CD14-positive monocyte (primary cell): ENCODE data around the gene IFI35. TPM values are rescaled to one million over a fixed set of nuclear protein-coding genes. Genes with fewer than 3 reads are reported as not detected.
A peak's percentile ranks its signal among the peaks of the same experiment; 100 is the strongest.

ENCODE experiments used
- DNase-seq, 3 donors: peaks; one replicate each; pipeline ENCODE4 v3.0.0-alpha.2; 2011 to 2022
- H2AFZ ChIP-seq: 2 replicates; pipeline ENCODE4 v1.6.0; 2012; ENCODE audit warnings: mild to moderate bottlenecking, low read depth, low read length, inconsistent platforms; ENCODE audit not compliant: insufficient read depth, poor library complexity, severe bottlenecking
- H3K27ac ChIP-seq, 2 donors: 1 replicate in 1 of 2; 2 replicates in 1 of 2; pipeline ENCODE4 v1.5.1; 2012 to 2013; ENCODE audit warnings: low read length in 2 of 2, control low read depth in 1 of 2, inconsistent platforms in 1 of 2, low read depth in 1 of 2, mild to moderate bottlenecking in 1 of 2
- H3K27me3 ChIP-seq, 2 donors: one replicate each; pipeline versions ENCODE4 v1.6.0 to v1.6.1; 2011 to 2013; ENCODE audit warnings: low read length in 2 of 2; ENCODE audit not compliant: control insufficient read depth in 2 of 2, insufficient read depth in 2 of 2
- H3K36me3 ChIP-seq, 2 donors: replicated peaks in 1 of 2; 1 replicate in 1 of 2; 2 replicates in 1 of 2; pipeline versions ENCODE4 v1.5.1 to v1.6.1; 2012 to 2013; ENCODE audit warnings: low read length in 2 of 2, control low read depth in 1 of 2, inconsistent platforms in 1 of 2, mild to moderate bottlenecking in 1 of 2; ENCODE audit not compliant: insufficient read depth in 2 of 2, control insufficient read depth in 1 of 2
- H3K4me1 ChIP-seq, 2 donors: 1 replicate in 1 of 2; 2 replicates in 1 of 2; pipeline versions ENCODE4 v1.5.1 to v1.6.1; 2012 to 2013; ENCODE audit warnings: low read length in 2 of 2, control low read depth in 1 of 2, inconsistent platforms in 1 of 2, mild to moderate bottlenecking in 1 of 2, moderate library complexity in 1 of 2; ENCODE audit not compliant: insufficient read depth in 2 of 2, control insufficient read depth in 1 of 2
- H3K4me2 ChIP-seq: replicated peaks from 2 replicates; pipeline ENCODE3; 2012; ENCODE audit warnings: low read length, moderate library complexity, mild to moderate bottlenecking; ENCODE audit not compliant: poor library complexity, severe bottlenecking; ENCODE audit errors: extremely low read depth
- H3K4me3 ChIP-seq, 3 experiments: fragments of 200-600 bp in 1 of 3; sonication (generic) in 1 of 3; replicated peaks in 1 of 3; 1 replicate in 2 of 3; 2 replicates in 1 of 3; pipeline ENCODE4 v1.5.1; 2011 to 2013; ENCODE audit warnings: low read length in 3 of 3, mild to moderate bottlenecking in 3 of 3, control low read depth in 2 of 3, low read depth in 2 of 3, inconsistent platforms in 1 of 3, moderate library complexity in 1 of 3
- H3K79me2 ChIP-seq: 2 replicates; pipeline ENCODE4 v1.6.0; 2012; ENCODE audit warnings: mild to moderate bottlenecking, control low read depth, inconsistent platforms, low read length, moderate library complexity; ENCODE audit not compliant: insufficient read depth
- H3K9ac ChIP-seq: 2 replicates; pipeline ENCODE4 v1.6.0; 2017; ENCODE audit warnings: low read length, mild to moderate bottlenecking; ENCODE audit not compliant: insufficient read depth, poor library complexity, severe bottlenecking
- H3K9me3 ChIP-seq, 2 donors: replicated peaks in 1 of 2; 1 replicate in 1 of 2; 2 replicates in 1 of 2; pipeline versions ENCODE4 v1.5.1 to v1.6.1; 2012 to 2013; ENCODE audit warnings: low read length in 2 of 2, control low read depth in 1 of 2; ENCODE audit not compliant: control insufficient read depth in 1 of 2, insufficient read depth in 1 of 2
- H4K20me1 ChIP-seq: 2 replicates; pipeline ENCODE4 v1.6.0; 2012; ENCODE audit warnings: mild to moderate bottlenecking, low read length, control low read depth, moderate library complexity; ENCODE audit not compliant: insufficient read depth
- H3K27ac Mint-ChIP-seq, 7 donors: one replicate each; pipeline ENCODE4 v1.8.0; 2020; ENCODE audit warnings: mild to moderate bottlenecking in 7 of 7, mixed read lengths in 7 of 7, moderate library complexity in 6 of 7, inconsistent platforms in 2 of 7
- H3K27me3 Mint-ChIP-seq, 3 donors: one replicate each; pipeline ENCODE4 v1.8.0; 2021 to 2022; ENCODE audit warnings: low read depth in 3 of 3, mild to moderate bottlenecking in 3 of 3, mixed read lengths in 3 of 3, moderate library complexity in 3 of 3, inconsistent platforms in 1 of 3
- H3K36me3 Mint-ChIP-seq, 2 donors: one replicate each; pipeline ENCODE4 v1.8.0; 2020; ENCODE audit warnings: mixed read lengths in 2 of 2, inconsistent platforms in 1 of 2, mild to moderate bottlenecking in 1 of 2
- H3K4me1 Mint-ChIP-seq: one replicate; pipeline ENCODE4 v1.8.0; 2020; ENCODE audit warnings: mild to moderate bottlenecking, mixed read lengths
- H3K4me3 Mint-ChIP-seq, 2 donors: one replicate each; pipeline ENCODE4 v1.8.0; 2020; ENCODE audit warnings: mild to moderate bottlenecking in 2 of 2, mixed read lengths in 2 of 2, moderate library complexity in 1 of 2
- H3K9me3 Mint-ChIP-seq, 7 donors: one replicate each; pipeline ENCODE4 v1.8.0; 2020 to 2022; ENCODE audit warnings: mixed read lengths in 7 of 7, mild to moderate bottlenecking in 6 of 7, moderate library complexity in 6 of 7, inconsistent platforms in 2 of 7
- WGBS: methylation state at CpG from one replicate; pipeline ENCODE4 v1.1.5; 2013; ENCODE audit warnings: missing lambda C conversion rate; ENCODE audit not compliant: insufficient coverage; 5-methylcytosine and 5-hydroxymethylcytosine counted together
- intact Hi-C, 2 donors: fragments of 100-400 bp; cut with micrococcal nuclease; formaldehyde crosslinking; loops; one replicate each; pipeline versions ENCODE4 v1.15.0 to v1.15.1; 2023
- polyA plus RNA-seq, 3 donors: library from polyadenylated mRNA; depleted of rRNA in 1 of 3; unstranded in 2 of 3; stranded (reverse) in 1 of 3; fragments of 300-500 nt in 2 of 3; fragments of >200 nt in 1 of 3; fragmentation: Illumina TruSeq in 2 of 3; gene quantifications; 1 replicate in 2 of 3; 2 replicates in 1 of 3; pipeline ENCODE4 v1.2.3, GENCODE V29; 2012 to 2021
- TF ChIP-seq, protein P1 (sequence below): fragments of 200-600 bp; IDR thresholded peaks from one replicate; pipeline ENCODE4 v1.8.0; 2022; ENCODE audit warnings: antibody characterized with exemption, mild to moderate bottlenecking

IFI35 gene
- polyA plus RNA-seq, 3 donors, result 76.9 to 152 (median 106) TPM

DNA sequence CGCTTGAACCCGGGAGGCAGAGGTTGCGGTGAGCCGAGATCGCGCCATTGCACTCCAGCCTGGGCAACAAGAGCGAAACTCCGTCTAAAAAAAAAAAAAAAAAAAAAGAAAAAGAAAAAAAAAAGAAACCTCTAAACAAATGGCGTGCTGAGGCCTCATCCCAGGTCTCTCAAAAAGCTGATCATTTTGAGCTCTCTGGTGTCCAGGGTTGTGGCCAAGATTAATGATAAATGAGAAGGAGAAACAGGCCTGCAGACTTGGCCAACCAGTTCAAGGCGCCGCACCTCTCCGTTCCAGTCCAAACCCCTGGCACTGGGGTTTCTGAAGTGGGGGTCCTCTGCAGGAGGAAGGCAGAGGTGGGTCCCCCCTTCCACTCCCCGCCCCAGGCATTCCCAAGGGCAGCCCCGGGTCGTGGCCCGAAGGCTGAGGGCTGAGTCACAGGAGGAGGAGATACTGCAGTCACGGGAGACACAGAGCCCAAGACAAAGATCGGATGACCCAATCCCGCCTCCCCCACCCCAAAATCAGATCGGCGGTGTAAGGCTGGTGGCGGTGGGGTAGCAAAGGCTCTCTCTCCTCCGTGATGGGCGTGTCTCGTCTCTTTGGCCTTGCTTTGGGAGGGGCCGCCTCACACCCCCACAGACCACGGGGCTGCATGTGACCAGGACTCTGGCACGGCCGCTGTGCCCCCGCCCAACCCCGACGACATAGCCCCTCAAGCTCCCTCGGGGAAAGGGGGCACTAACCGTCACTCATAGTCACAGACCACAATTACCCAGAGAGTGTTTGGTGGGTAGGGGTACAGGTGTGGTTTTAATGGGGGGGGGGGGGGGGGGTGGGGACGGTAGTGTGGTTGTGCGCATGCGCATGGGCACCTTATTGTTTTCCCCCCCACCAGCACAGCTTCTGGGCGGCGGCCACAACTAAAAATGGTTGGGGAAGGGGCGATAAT, 14.5 kb downstream of the IFI35 start:
- peaks cover 53 to 58% of the 10 kb centered on the region in 2 donors for H3K4me1 ChIP-seq
- H3K4me3 ChIP-seq, result peak overlapping the region; percentile 72 to 94 (median 90)
- H3K27ac ChIP-seq, result peak overlapping the region in 1 of 2 donors; percentile 31
- H3K9me3 ChIP-seq, result no peaks in the 10 kb centered on the region
- peaks cover 19% of the 10 kb centered on the region for H3K79me2 ChIP-seq
- H3K4me2 ChIP-seq, result peak overlapping the region; percentile 100
- peaks cover 17% of the 10 kb centered on the region for H4K20me1 ChIP-seq
- H3K9ac ChIP-seq, result peak overlapping the region; percentile 78
- peaks cover 0 to 15% of the 10 kb centered on the region in 2 donors for H3K27me3 ChIP-seq
- peaks cover 52% of the 10 kb centered on the region for H3K4me1 Mint-ChIP-seq
- H3K36me3 Mint-ChIP-seq, result peaks cover 6 to 12% of the 10 kb centered on the region in 2 donors
- DNase-seq, result peak; percentile 59 to 76 (median 62)
- peaks cover 8 to 21% (median 16%) of the 10 kb centered on the region in 3 donors for H3K27me3 Mint-ChIP-seq
- peak overlapping the region; percentile 25 to 87 (median 85) for H3K27ac Mint-ChIP-seq
- intact Hi-C loops, result loop anchor here in 1 of 2 donors (10.0 kb wide), 2 partner anchors 104 to 154 kb away; partner anchors contain the start of genes BRCA1 and NBR1
- TF ChIP-seq, protein P1, sequence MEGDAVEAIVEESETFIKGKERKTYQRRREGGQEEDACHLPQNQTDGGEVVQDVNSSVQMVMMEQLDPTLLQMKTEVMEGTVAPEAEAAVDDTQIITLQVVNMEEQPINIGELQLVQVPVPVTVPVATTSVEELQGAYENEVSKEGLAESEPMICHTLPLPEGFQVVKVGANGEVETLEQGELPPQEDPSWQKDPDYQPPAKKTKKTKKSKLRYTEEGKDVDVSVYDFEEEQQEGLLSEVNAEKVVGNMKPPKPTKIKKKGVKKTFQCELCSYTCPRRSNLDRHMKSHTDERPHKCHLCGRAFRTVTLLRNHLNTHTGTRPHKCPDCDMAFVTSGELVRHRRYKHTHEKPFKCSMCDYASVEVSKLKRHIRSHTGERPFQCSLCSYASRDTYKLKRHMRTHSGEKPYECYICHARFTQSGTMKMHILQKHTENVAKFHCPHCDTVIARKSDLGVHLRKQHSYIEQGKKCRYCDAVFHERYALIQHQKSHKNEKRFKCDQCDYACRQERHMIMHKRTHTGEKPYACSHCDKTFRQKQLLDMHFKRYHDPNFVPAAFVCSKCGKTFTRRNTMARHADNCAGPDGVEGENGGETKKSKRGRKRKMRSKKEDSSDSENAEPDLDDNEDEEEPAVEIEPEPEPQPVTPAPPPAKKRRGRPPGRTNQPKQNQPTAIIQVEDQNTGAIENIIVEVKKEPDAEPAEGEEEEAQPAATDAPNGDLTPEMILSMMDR, result no peak
- peaks cover 0 to 3% (median 0%) of the 10 kb centered on the region in 7 donors for H3K9me3 Mint-ChIP-seq
- peak overlapping the region; percentile 94 to 96 for H3K4me3 Mint-ChIP-seq
- H3K36me3 ChIP-seq, result peaks cover 2 to 4% of the 10 kb centered on the region in 2 donors
- H2AFZ ChIP-seq, result peak overlapping the region; percentile 96
- 43% methylated on average over 6 of the region's 40 CpGs for WGBS

- Histone ChIP-seq H3K4me3 (peak within 1 kb of the TSS; percentile 72 to 94 (median 90)), H3K9ac (peak within 1 kb of the TSS; percentile 78), H3K36me3 (no peaks in the 10 kb centered on the region), H3K27me3 (peaks cover 0 to 15% of the 10 kb centered on the region in 2 donors), H3K4me2 (peak within 1 kb of the TSS; percentile 100), H2AFZ (peak within 1 kb of the TSS; percentile 96), H3K4me1 (peaks cover 53 to 58% of the 10 kb centered on the region in 2 donors), H3K27ac (peak within 1 kb of the TSS in 1 of 2 donors; percentile 59), H3K79me2 (peaks cover 19% of the 10 kb centered on the region), H3K9me3 (no peaks in the 10 kb centered on the region), H4K20me1 (peaks cover 17% of the 10 kb centered on the region)
- peak within 1 kb of the TSS; percentile 25 to 87 (median 85) for H3K27ac Mint-ChIP-seq
- TF ChIP-seq, protein P1, result no peak
- peaks cover 8 to 25% (median 16%) of the 10 kb centered on the region in 3 donors for H3K27me3 Mint-ChIP-seq
- intact Hi-C loops, result loop anchor here in 1 of 2 donors (10.0 kb wide), 2 partner anchors 103 to 153 kb away; partner anchors contain the start of genes BRCA1 and NBR1
- H3K4me1 Mint-ChIP-seq, result peaks cover 52% of the 10 kb centered on the region
- H3K4me3 Mint-ChIP-seq, result peak within 1 kb of the TSS; percentile 94 to 96
- peak; percentile 45 to 58 (median 52) for DNase-seq
- under 1% methylated on average over 68 of the region's 80 CpGs for WGBS
- peaks cover 0 to 3% (median 0%) of the 10 kb centered on the region in 7 donors for H3K9me3 Mint-ChIP-seq
- peaks cover 0 to 7% of the 10 kb centered on the region in 2 donors for H3K36me3 Mint-ChIP-seq
These were observed 15.3 kb downstream of the IFI35 start, which contains the start of gene VAT1 for GRCh38 chr17:43021741-43022512. Gene VAT1 (minus strand): TSS chr17:43022385. CDS start chr17:43022322, 63 bp downstream.
